HG03060 (cell line): ENCODE results near the gene MROH2A.
"Not testable (repeated sequence)": the region's sequence is repeated elsewhere in the genome, so short reads cannot be mapped to it uniquely, and the experiment has no call there.

ENCODE experiments used
- ATAC-seq: cut with Tn5 transposase; IDR thresholded peaks from one replicate; pipeline ENCODE4 v1.9.1; 2021; ENCODE audit warnings: low read depth, moderate number of reproducible peaks; ENCODE audit not compliant: unreplicated experiment

MROH2A gene, protein sequence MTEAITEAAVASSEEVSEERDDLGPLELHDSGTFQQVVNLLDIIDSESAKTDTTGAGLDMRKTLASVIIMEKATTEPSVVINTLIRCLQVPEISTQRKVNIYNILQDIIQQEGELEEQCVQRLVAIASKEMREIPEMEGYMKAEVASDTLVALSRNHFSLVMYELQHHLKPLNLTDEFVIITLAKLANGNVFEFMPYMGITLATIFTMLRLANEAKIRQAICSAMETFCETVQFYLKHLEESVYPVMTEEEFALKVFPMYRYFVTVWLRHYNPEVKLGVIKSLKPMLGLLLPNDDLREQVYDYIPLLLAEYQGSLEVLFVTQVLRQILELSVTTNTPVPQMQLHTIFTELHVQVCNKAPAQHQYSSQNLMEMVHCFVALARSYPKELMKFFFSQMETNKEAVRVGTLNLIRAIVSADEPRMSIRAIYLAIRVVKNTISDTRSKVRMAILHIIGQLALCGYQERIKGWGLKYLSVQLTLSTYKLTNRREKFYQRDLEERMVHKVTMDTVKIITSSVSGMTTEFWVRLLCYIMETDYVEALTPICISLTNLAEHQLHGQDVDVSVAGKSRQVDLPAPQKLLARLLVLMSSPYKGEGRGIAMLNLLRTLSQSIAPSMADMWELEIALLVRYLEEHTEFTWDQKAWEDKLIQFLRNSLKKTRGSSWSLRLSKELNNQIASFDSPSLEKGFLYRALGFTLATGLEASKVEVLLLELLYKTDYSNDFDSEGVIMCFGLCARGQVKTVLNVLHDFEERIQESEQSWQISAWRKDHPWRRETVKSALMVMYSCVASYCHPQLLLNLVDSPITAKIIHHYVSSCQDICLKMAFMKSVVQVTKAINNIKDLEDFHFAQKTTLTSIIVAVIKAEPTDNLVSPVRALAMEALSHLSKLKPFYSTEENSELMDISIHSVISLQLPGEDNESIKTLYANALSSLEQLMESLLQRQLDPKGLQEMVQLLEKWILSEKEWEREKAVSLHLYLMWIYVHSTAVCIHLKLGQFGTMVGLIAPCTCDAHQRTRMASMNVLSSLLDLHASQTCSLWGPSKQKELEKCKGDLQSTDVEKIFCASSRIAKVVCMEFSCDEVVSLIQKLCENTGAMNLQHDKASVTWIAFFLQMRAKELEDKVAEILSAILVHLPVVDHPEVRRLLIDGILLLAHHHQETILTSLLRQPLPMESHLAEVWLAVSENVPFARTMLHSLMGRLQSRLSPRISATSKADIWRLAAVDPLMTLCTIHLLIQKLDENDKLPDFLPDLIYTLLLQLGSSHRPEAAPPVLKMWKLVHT (N-terminal part only)

DNA sequence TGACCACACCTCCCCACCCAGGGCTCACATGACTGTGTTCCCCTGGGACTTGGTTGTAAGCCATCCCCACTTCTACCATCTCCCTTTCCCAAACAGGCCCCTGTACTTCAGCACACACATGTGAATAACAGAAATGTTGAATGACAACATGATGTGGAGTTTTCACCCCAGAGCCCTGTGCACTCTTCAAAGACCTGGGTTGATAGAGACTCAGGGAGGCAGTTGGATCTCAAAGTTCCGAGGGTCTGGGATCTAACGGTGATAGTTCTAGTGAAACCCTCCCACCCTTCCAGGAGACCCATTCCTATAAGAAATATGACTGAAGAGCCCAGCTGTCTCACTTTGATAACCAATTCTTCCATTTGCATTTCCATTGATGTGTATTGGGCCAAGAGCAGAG lies at the start of gene MROH2A:
Gene MROH2A, plus strand, starts transcription at position 301 of the 400 bp plus-strand sequence. CDS start 1,029 bp downstream, outside the sequence.
- ATAC-seq = no peak

DNA sequence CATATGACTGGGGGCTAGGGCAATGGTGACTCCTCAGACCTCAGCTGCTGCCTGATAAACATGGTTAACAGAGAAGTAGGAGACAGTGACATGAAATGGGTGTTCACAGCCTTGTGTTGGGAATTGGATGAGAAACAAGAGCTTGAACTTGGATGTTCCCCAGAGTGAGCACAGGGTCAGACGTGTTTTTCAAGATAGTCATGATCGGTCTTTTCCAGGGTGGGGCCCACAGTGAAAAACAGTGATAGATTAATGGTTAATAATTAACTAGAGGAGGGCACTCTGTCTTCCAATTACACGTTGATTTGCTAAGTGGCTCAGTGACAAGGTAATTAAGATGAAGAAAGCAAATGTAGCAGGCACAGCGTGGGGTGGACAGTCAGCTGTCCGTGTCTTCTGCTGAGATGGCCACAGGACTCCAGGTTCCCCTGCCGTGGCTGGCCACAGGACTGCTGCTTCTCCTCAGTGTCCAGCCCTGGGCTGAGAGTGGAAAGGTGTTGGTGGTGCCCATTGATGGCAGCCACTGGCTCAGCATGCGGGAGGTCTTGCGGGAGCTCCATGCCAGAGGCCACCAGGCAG lies 49.3 kb upstream of the MROH2A start, which contains the start of gene UGT1A3:
Gene UGT1A3, plus strand, starts transcription at position 320 of the 579 bp plus-strand sequence. Its CDS starts 85 bp downstream, at position 405.
- ATAC-seq = no peak

DNA sequence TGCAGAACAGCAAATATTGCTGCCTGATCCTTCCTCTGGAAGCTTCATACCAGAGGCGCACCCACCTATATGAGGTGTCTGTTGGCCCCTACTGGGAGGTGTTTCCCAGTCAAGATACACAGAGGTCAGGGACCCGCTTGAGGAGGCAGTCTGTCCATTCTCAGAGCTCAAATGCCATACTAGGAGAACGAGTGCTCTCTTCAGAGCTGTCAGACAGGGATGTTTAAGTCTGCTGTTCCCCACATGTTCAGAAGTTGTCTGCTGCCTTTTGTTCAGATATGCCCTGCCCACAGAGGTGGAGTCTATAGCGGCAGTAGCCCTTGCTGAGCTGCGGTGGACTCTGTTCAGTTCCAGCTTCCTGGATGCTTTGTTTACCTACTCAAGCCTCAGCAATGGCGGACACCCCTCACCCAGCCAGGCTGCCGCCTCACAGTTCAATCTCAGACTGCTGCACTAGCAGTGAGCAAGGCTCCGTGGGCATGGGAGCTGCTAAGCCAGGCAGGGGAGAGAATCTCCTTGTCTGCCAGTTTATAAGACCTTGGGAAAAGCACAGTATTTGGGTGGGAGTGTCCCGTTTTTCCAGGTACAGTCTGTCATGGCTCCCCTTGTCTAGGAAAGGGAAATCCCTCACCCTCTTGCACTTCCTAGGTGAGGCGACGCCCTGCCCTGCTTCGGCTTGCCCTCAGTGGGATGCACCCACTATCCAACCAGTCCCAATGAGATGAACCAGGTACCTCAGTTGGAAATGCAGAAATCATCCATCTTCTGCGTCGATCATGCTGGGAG lies 41.1 kb upstream of the MROH2A start:
- ATAC-seq = not testable (repeated sequence)

DNA sequence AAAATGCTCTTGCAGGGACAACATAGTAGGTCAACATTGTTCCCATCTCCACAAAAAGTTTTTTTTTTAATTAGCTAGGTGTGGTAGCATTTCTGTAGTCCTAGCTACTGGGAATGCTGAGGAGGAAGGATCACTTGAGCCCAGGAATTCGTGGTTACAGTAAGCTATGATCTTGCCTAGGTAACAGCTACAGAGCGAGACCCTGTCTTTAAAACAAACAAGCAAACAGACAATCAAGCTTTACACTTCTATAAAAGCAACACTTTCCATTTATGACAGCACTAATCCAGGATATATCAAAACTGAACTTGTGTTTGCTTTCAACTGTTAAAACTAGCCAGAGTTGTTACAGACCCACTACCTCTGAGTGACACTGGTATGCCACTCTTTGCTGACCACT lies 37.3 kb upstream of the MROH2A start:
- ATAC-seq = no peak

DNA sequence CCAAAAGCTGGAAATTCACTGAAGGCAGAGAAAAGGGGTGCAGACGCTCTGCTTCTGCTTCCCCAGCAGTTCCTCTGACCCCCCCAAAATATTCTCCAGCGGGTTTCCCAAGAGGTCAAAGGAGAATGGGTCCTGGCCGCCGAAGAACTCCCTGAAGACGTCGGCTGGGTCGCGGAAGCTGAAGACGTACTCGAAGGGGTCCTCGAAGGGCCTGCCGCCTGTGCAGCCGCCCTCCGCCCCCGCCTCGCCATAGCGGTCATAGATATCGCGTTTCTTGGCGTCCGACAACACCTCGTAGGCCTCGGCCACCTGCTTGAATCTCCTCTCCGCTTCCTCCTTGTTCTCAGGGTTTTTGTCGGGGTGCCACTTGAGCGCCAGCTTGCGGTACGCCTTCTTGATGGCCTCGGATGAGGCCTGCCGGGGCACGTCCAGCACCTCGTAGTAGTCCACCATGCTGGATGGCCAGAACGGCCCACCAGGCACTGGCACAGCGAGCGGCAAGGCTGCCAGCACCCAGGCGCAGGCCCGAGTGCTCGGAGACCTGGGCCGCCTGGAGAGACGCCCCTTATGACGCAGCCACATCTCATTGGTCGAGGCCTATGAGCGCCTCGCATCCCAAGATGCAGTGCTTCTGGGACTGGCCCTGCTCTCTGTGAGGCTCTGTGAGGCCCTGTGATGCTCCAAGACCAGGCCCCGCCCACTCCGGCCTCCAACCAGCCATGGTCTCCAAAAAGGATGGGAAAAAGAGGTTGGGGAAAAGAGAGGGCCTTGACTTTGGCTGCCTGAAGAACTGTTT lies 34.5 kb upstream of the MROH2A start:
- no peak for ATAC-seq

DNA sequence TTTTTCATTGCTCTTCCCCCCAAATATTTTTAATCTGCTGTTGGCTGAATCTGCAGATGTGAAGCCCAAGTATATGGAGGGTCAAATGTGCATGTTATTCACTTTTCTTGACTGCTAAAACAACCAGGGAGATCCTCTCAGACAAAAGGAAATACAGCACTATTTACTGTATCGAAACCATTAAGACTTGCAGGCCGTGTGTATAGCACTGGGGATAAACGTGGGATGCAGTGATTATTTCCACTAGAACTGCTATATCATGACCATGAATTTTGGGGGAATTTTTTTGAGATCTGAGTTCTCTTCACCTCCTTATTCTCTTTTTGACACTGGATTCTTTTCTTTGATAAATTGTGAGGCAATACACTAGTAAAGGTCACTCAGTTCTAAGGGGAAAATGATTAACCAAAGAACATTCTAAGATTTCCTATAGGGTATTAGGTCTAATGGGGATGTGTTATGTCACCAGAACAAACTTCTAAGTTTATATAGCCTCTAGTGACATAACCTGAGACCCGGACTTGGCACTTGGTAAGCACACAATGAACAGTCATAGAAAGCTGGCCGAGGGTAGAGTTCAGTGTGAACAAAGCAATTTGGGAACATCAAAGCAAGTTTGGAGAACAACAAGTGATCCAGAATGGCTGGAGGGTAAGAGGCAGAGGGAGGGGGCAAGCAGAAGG lies 32.9 kb upstream of the MROH2A start:
- no peak for ATAC-seq

DNA sequence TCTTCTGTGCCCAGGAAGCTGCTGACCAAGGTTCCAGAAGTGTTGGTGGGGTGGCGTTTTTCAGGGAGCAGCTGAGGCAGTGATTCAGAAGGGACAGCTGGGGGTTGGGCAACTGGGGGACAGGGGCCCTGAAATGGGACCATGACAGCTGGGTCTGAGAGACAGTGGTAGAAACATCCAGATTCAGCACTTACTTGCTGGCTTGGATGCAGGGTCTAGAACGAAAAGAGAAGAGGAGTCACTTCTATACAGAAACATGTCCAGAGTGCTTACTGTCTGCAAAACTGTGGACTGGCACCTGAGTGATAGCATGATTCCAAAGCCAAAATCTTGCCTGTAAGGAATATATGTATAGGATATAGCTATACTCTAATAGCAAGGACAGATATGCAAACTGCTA lies 32.3 kb upstream of the MROH2A start:
- not testable (repeated sequence) for ATAC-seq

DNA sequence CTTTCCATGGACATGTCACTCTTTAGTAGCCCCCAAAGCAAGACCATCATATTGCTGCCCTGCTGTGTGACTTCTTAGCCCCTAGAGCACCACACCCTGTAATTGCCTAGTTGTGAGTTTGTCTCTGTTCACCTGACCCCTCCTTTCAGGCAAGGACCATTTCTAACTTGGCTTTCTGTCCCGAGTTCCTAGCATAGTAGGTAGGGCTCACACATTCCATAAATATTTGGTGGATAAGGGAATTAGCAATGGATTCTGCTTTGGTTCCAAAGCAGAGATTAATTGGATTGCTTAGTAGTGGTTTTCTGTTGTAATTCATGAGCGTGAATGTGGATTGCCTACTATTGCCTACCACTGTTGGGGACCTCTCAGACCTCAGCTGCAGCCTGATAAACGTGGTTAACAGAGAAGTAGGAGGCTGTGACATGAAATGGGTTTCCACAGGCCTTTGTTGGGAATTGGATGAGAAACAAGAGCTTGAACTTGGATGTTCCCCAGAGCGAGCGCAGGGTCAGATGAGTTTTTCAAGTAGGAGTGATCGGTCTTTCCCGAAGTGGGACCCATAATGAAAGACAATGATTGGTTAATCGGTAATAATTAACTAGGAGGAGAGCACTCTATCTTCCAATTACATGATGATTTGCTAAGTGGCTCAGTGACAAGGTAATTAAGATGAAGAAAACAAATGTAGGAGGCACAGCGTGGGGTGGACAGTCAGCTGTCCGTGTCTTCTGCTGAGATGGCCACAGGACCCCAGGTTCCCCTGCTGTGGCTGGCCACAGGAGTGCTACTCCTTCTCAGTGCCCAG lies 31.5 kb upstream of the MROH2A start:
- ATAC-seq = no peak

DNA sequence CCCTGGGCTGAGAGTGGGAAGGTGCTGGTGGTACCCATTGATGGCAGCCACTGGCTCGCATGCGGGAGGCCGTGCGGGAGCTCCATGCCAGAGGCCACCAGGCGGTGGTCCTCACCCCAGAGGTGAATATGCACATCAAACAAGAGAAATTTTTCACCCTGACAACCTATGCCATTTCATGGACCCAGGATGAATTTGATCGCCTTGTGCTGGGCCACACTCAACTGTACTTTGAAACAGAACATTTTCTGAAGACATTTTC lies 30.9 kb upstream of the MROH2A start:
- ATAC-seq = no peak

DNA sequence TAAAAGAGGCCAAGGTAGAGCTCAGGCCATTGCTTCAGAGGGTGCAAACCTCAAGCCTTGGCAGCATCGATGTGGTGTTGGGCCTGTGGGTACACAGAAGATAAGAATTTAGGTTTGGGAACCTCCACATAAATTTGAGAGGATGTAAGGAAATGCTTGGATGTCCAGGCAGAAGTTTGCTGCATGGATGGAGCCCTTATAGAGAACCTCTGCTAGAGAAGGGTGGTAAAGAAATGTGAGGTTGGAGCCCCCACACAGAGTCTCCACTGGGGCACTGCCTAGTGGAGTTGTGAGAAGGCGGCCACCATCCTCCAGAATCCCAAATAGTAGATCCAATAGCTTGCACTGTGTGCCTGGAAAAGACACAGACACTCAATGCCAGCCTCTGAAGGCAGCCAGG lies 27.4 kb upstream of the MROH2A start:
- ATAC-seq = not testable (repeated sequence)

DNA sequence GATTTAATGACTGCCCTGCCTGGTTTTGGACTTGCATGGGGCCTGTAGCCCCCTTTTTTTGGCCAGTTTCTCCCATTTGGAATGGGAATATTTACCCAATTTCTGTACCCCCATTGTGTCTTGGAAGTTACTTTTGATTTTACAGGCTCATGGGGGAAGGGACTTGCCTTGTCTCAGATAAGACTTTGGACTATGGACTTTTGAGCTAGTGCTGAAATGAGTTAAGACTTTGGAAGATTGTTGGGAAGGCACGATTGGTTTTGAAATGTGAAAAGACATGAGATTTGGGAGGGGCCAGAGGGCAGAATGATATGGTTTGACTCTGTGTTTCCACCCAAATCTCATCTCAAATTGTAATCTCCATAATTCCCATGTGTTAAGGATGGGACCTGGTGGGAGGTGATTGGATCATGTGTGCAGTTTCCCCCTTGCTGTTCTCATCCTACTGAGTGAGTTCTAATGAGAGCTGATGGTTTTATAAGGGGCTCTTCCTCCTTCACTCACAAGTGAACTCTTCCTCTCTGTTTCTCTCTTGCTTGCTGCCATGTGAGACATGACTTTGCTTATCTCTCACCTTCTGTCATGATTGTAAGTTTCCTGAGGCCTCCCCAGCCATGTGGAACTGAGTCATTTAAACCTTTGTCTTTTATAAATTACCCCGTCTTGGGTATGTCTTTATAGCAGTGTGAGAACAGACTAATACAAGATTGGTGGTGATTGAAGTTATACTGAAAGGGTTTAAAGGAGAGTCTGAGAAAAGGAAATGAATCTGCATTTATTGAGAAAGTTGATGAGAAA lies 26.7 kb upstream of the MROH2A start:
- ATAC-seq = not testable (repeated sequence)

DNA sequence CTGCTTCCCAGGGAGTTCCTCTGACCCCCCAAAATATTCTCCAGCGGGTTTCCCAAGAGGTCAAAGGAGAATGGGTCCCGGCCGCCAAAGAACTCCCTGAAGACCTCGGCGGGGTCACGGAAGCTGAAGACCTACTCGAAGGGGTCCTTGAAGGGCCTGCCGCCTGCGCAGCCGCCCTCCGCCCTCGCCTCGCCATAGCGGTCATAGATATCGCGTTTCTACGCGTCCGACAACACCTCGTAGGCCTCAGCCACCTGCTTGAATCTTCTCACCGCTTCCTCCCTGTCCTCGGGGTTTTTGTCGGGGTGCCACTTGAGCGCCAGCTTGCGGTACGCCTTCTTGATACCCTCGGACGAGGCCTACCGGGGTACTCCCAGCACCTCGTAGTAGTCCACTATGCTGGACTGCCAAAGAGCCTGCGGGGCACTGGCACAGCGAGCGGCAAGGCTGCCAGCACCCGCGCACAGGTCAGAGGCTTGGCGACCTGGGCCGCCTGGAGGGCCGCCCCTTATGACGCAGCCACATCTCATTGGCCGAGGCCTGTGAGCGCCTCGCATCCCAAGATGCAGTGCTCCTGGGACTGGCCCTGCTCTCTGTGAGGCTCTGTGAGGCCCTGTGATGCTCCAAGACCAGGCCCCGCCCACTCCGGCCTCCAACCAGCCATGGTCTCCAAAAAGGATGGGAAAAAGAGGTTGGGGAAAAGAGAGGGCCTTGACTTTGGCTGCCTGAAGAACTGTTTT lies 23.1 kb upstream of the MROH2A start:
- ATAC-seq = no peak

DNA sequence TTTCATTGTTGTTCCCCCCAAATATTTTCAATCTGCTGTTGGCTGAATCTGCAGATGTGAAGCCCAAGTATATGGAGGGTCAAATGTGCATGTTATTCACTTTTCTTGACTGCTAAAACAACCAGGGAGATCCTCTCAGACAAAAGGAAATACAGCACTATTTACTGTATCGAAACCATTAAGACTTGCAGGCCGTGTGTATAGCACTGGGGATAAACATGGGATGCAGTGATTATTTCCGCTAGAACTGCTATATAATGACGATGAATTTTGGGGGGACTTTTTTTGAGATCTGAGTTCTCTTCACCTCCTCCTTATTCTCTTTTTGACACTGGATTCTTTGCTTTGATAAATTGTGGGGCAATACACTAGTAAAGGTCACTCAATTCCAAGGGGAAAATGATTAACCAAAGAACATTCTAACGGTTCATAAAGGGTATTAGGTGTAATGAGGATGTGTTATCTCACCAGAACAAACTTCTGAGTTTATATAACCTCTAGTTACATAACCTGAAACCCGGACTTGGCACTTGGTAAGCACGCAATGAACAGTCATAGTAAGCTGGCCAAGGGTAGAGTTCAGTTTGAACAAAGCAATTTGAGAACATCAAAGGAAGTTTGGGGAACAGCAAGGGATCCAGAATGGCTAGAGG lies 21.6 kb upstream of the MROH2A start:
- ATAC-seq = no peak

DNA sequence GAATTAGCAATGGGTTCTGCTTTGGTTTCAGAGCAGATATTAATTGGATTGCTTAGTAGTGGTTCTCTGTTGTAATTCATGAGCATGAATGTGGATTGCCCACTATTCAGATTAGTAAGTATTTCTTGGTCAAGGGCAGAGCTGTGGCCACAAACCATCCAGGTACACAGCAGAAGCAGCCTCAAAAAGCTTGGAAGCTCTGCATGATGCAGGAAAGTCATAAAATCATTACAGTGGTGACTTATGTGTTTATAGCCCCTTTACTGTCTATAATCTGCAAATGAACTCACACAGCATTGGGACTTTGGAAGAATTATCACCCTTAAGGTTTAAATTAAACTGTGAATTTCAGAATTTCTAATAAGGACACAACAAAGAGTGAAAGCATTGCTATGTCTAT lies 20.0 kb upstream of the MROH2A start:
- ATAC-seq = no peak

DNA sequence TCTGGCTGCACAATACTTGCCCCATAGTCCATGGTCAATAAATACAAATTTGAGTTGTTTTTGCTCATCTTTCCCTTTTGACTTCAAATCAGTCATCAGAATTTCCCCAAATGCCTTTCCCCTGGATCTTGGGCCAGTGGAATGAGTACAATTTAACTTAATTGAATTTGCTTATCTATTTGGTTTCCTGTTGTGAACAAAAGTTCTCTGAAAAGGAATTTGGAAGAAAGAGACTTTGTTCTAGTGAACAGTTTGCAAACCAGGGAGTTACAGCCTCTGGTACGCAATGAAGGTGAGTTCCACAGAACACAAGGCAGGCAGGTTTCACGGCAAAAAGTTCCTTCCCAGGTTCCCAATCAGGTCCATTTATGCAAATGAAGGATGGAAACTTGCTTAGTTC lies 19.3 kb upstream of the MROH2A start:
- no peak for ATAC-seq

DNA sequence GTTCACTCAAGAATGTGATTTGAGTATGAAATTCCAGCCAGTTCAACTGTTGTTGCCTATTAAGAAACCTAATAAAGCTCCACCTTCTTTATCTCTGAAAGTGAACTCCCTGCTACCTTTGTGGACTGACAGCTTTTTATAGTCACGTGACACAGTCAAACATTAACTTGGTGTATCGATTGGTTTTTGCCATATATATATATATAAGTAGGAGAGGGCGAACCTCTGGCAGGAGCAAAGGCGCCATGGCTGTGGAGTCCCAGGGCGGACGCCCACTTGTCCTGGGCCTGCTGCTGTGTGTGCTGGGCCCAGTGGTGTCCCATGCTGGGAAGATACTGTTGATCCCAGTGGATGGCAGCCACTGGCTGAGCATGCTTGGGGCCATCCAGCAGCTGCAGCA lies 18.1 kb upstream of the MROH2A start, which contains the start of gene UGT1A1:
Gene UGT1A1, plus strand, starts transcription at position 228 of the 400 bp plus-strand sequence. Its CDS starts 18 bp downstream, at position 246.
- no peak for ATAC-seq
